K562 (cell line): Measurements from ENCODE around the gene GLUL. TPM values are rescaled to one million over a fixed set of nuclear protein-coding genes. Genes with fewer than 3 reads are reported as not detected.
A peak's percentile ranks its signal among the peaks of the same experiment; 100 is the strongest.

ENCODE experiments used
- BCOR ChIP-seq: fragments of 450-650 bp; IDR thresholded peaks from 2 replicates; pipeline ENCODE4 v1.6.1; 2016
- BDP1 ChIP-seq: IDR thresholded peaks from 3 replicates; pipeline ENCODE4 v1.6.1; 2011; ENCODE audit not compliant: insufficient read length, insufficient read depth
- C11orf30 ChIP-seq: fragments of 450-650 bp; IDR thresholded peaks from 2 replicates; pipeline ENCODE4 v1.6.1; 2016; ENCODE audit warnings: low read depth, mild to moderate bottlenecking
- CBFB ChIP-seq: sonication (generic); formaldehyde crosslinking; IDR thresholded peaks from 2 replicates; pipeline ENCODE4 v1.4.0; 2020; ENCODE audit warnings: mild to moderate bottlenecking, missing genetic modification reagents
- ELF1 ChIP-seq: fragments of 200-800 bp; sonication (Bioruptor generic); IDR thresholded peaks from 2 replicates; pipeline ENCODE4 v1.6.1; 2016; ENCODE audit warnings: missing genetic modification characterization, missing compliant biosample characterization
- ELF2 ChIP-seq: fragments of 250-450 bp; sonication (Bioruptor Pico); IDR thresholded peaks from 2 replicates; pipeline ENCODE4 v1.5.0; 2021; ENCODE audit warnings: mild to moderate bottlenecking
- ETV5 ChIP-seq: sonication (generic); formaldehyde crosslinking; IDR thresholded peaks from 2 replicates; pipeline ENCODE4 v1.4.0; 2020; ENCODE audit warnings: low read depth, mild to moderate bottlenecking, missing genetic modification reagents
- FOXA3 ChIP-seq, 2 experiments: fragments of 450-650 bp in 1 of 2; sonication (generic) in 1 of 2; formaldehyde crosslinking; IDR thresholded peaks in 1 of 2; conservative IDR thresholded peaks in 1 of 2; 2 replicates each; pipeline versions ENCODE4 v1.4.0 to v1.8.0; 2020 to 2022; ENCODE audit warnings: mild to moderate bottlenecking in 2 of 2, missing genetic modification reagents in 1 of 2
- FOXJ3 ChIP-seq: sonication (generic); formaldehyde crosslinking; IDR thresholded peaks from 2 replicates; pipeline ENCODE4 v1.4.0; 2020; ENCODE audit warnings: mild to moderate bottlenecking, missing genetic modification reagents
- GATAD2B ChIP-seq: fragments of 450-650 bp; IDR thresholded peaks from 2 replicates; pipeline ENCODE4 v1.6.1; 2017; ENCODE audit warnings: mild to moderate bottlenecking, borderline replicate concordance
- HDGF ChIP-seq: fragments of 450-650 bp; IDR thresholded peaks from 2 replicates; pipeline ENCODE4 v1.6.1; 2016
- KDM5B ChIP-seq: fragments of 200-600 bp; sonication (generic); IDR thresholded peaks from 2 replicates; pipeline ENCODE4 v1.6.1; 2012; ENCODE audit warnings: low read depth, mild to moderate bottlenecking, moderate library complexity, low read length, control low read depth, inconsistent platforms; ENCODE audit not compliant: insufficient replicate concordance
- MCM2 ChIP-seq: fragments of 450-650 bp; IDR thresholded peaks from 2 replicates; pipeline ENCODE4 v1.6.1; 2017; ENCODE audit warnings: low read depth, mild to moderate bottlenecking
- MYNN ChIP-seq, 2 experiments: sonication (generic); formaldehyde crosslinking in 1 of 2; IDR thresholded peaks; 2 replicates each; pipeline versions ENCODE4 v1.5.0 to v1.6.1; 2016 to 2020; ENCODE audit warnings: antibody characterized with exemption in 1 of 2, missing genetic modification reagents in 1 of 2
- RBFOX2 ChIP-seq: fragments of 200-400 bp; formaldehyde crosslinking; IDR thresholded peaks from 2 replicates; pipeline ENCODE4 v1.6.1; 2017; ENCODE audit warnings: low read depth, mild to moderate bottlenecking, low read length, moderate library complexity
- SIRT6 ChIP-seq: IDR thresholded peaks from one replicate; pipeline ENCODE4 v1.6.1; 2012; ENCODE audit warnings: low read depth, mild to moderate bottlenecking, control low read depth, inconsistent platforms, low read length, moderate library complexity
- SLC30A9 ChIP-seq: fragments of 250-450 bp; sonication (Bioruptor Pico); IDR thresholded peaks from 2 replicates; pipeline ENCODE4 v1.8.0; 2022; ENCODE audit warnings: mild to moderate bottlenecking, moderate library complexity
- SMARCE1 ChIP-seq: fragments of 450-650 bp; IDR thresholded peaks from 2 replicates; pipeline ENCODE4 v1.7.1; 2016; ENCODE audit warnings: mild to moderate bottlenecking
- SNRNP70 ChIP-seq: fragments of 200-400 bp; formaldehyde crosslinking; optimal IDR thresholded peaks from 2 replicates; pipeline ENCODE3; 2017; ENCODE audit warnings: low read depth, low read length
- XRCC5 ChIP-seq: fragments of 200-400 bp; formaldehyde crosslinking; IDR thresholded peaks from 2 replicates; pipeline ENCODE4 v1.6.1; 2017; ENCODE audit warnings: low read depth, mild to moderate bottlenecking, low read length
- ZBTB11 ChIP-seq, 3 experiments: fragments of 200-800 bp in 1 of 3; fragments of 250-450 bp in 1 of 3; fragments of 450-650 bp in 1 of 3; sonication (Bioruptor Pico) in 1 of 3; sonication (Bioruptor generic) in 1 of 3; formaldehyde crosslinking in 1 of 3; IDR thresholded peaks; 2 replicates each; pipeline versions ENCODE4 v1.6.1 to v1.8.0; 2016 to 2022; ENCODE audit warnings: mild to moderate bottlenecking in 2 of 3, missing genetic modification characterization in 2 of 3, missing compliant biosample characterization in 1 of 3, moderate library complexity in 1 of 3
- ZKSCAN1 ChIP-seq: fragments of 150-350 bp; IDR thresholded peaks from 2 replicates; pipeline ENCODE4 v1.6.1; 2016; ENCODE audit warnings: low read depth, low read length
- ZNF263 ChIP-seq: sonication (generic); formaldehyde crosslinking; IDR thresholded peaks from 2 replicates; pipeline ENCODE4 v1.8.0; 2022; ENCODE audit warnings: mild to moderate bottlenecking, missing genetic modification reagents, borderline replicate concordance
- ZNF395 ChIP-seq: fragments of 200-800 bp; sonication (Bioruptor generic); IDR thresholded peaks from 2 replicates; pipeline ENCODE4 v1.6.1; 2017; ENCODE audit warnings: missing genetic modification characterization, missing compliant biosample characterization
- ZNF57 ChIP-seq: fragments of 450-650 bp; formaldehyde crosslinking; IDR thresholded peaks from 2 replicates; pipeline ENCODE4 v1.4.0; 2020; ENCODE audit warnings: mild to moderate bottlenecking, moderate library complexity
- polyA plus RNA-seq, 8 experiments: library from polyadenylated mRNA; depleted of rRNA in 4 of 8; stranded (reverse) in 5 of 8; unstranded in 3 of 8; fragments of >200 nt; fragmentation: Nextera tagmentation in 2 of 8; fragmentation: Illumina TruSeq in 1 of 8; extraction: Ambion mirVana in 2 of 8; extraction: Trizol in 1 of 8; gene quantifications; 2 replicates each; pipeline versions ENCODE4 v1.2.1 to v1.2.3, GENCODE V29; 2011 to 2014; ENCODE audit warnings: inconsistent platforms in 1 of 8, missing spikeins in 1 of 8
- total RNA-seq, 7 experiments: library from RNA; depleted of rRNA in 6 of 7; stranded (reverse); fragments of >200 nt in 6 of 7; fragmentation: Illumina TruSeq in 2 of 7; extraction: Trizol in 2 of 7; gene quantifications; 2 replicates each; pipeline versions ENCODE4 v1.2.1 to v1.2.3, GENCODE V29; 2011 to 2021; ENCODE audit warnings: low replicate concordance in 1 of 7

The GLUL gene
- total and polyA plus RNA-seq, 9 of the 15 experiments (the other 6 are each of a cell fraction or from before 2014, with no cell fraction given), result 1,088 to 4,222 (median 1,338) TPM

GRCh38 chr1:182391362-182392049 lies at the start of gene GLUL (continued):
- TF ChIP-seq SMARCE1, result no peak
- TF ChIP-seq MYNN (IDR thresholded peaks at IDR 0.05), result no peak; the same call in 1 of the 2 replicates
- no peak; the same call in 1 of the 2 replicates for TF ChIP-seq MYNN (CRISPR knock-in tag; IDR thresholded peaks at IDR 0.05)
- TF ChIP-seq BCOR, result peak; percentile 63; the same call in 1 of the 2 replicates
- TF ChIP-seq MCM2, result no peak
- no peak for TF ChIP-seq ZNF395
- peak; percentile 73; the same call in 1 of the 2 replicates for TF ChIP-seq GATAD2B
- TF ChIP-seq ZKSCAN1, result no peak; the same call in 1 of the 2 replicates
- peak; percentile 100 for TF ChIP-seq KDM5B
- TF ChIP-seq XRCC5, result peak; percentile 86
- peak; percentile 80 for TF ChIP-seq ZNF263 (CRISPR knock-in tag)
- TF ChIP-seq C11orf30, result no peak
- TF ChIP-seq ELF2 (CRISPR knock-in tag), result peak; percentile 83
- TF ChIP-seq SIRT6, result no peak
- TF ChIP-seq ZBTB11 (CRISPR knock-in tag; IDR thresholded peaks at IDR 0.05), result peak in 2 of 3 experiments; percentile 27 to 80; a peak in 3 of 6 replicates
- no peak for TF ChIP-seq FOXJ3
- TF ChIP-seq SLC30A9 (CRISPR knock-in tag), result no peak
- TF ChIP-seq CBFB (CRISPR knock-in tag), result no peak
- no peak for TF ChIP-seq HDGF
- TF ChIP-seq RBFOX2, result peak; percentile 96
- peak; percentile 81 for TF ChIP-seq ETV5 (CRISPR knock-in tag)
- no peak for TF ChIP-seq BDP1
- no peak for TF ChIP-seq FOXA3 (CRISPR knock-in tag; conservative IDR thresholded peaks at IDR 0.05 in 1 of 2, IDR thresholded peaks at IDR 0.05 in 1 of 2)
- no peak for TF ChIP-seq ELF1 (tag)
- TF ChIP-seq ZNF57 (CRISPR knock-in tag), result no peak
- no peak for TF ChIP-seq SNRNP70
